HG03354 (cell line): ENCODE measurements around the gene LYRM9.

ENCODE experiments used
- ATAC-seq: cut with Tn5 transposase; IDR thresholded peaks from one replicate; pipeline ENCODE4 v1.9.1; 2021; ENCODE audit warnings: mild to moderate bottlenecking; ENCODE audit not compliant: unreplicated experiment, poor library complexity, severe bottlenecking

The LYRM9 gene

DNA sequence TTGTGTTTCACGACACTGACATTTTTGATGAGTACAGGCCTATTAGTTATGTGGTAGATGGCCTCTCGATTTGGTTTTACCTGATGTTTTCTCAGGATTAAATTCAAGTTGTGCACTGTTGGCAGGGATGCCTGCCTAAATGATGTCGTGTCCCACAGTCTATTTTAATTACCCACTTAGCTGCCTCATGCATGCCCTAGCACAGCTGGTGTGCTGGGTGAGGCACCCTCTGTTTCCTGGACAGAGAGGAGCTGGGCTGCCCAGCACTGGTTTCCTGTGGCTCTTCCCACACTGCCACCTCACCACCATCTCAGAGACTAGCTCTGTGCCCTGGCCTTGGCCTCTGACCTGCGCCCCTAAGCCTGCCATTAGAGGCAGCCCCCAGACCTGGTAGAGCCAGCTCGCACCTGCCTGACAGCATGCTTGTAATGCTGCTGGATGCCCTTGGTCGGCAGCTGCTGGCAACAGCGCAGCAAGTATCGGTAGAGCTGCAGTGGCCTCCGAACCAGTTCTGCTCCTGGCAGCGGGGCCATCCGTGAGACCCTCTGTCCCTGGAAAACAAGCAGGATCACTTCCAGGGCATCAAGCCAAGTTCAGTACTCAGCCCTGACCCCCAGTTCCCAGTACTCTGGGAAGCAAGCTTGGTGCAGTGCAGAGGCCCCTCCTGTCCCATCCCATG is 10.9 kb downstream of the LYRM9 start:
- ATAC-seq = no peak

DNA sequence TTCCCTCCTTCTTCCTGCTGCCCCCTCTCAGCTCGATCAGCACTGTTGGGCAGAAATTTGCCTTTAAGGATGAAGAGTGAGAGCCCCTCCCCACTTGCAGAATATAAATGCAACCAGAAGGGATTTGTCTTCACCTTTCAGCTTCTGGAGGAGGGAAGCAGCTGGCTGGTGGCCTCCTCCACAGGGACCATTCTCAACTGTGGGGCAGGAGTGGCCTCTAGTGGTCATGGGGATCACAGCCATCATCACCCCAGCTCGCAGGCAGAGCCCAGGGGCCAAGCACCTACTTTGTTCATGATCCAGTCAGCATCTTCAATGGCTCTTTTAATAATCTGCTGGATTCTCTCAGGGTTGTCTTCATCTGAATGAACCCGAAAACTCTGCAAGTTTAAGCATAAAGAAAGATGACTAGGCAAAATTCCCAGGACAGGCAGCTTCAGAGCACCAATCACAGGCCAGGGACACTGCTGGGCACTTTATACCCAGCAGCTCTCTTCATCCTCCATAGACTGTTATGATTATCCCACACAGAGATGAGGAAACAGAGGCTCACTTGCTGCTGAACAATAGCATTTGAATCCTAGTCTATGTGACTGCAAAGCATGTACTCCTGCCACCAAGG is 13.1 kb downstream of the LYRM9 start:
- peak; percentile 79 for ATAC-seq

DNA sequence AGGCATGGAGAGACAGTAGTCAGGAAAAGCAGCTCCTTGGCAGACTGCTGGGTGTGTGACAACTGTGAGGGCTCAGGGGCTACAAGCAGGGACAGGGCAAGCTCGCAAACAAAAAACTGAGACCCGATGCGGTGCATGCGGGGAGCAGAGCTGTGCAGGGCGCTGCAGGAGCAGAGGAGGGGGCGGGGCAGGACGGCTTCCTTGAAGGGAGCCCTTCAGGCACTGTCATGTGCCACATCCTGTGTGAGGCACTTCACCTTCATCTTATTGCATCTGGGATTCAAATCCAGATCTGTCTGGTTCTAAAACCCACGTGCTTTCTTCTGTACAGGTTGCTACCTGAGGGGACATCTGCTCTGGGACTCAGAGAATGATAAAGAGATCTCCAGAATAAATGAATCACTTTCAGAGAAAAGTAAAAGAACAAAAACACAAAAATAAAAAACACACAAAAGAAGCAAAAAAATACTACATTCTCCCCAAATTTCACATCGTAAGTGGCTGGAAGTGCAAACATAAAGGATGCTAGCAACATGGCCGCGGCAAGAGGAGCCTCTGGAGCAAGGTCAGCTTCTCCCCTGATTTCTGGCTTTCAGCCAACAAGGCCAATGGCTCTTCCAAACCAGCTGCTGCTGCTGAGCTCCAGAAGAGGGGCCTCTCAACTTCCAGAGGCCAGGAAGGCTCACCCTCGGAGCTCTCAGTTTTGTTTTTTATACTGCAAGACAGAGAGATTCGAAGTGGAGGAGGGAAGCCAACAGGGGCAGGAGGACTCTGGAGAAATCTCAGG is 14.2 kb downstream of the LYRM9 start:
- ATAC-seq = no peak

DNA sequence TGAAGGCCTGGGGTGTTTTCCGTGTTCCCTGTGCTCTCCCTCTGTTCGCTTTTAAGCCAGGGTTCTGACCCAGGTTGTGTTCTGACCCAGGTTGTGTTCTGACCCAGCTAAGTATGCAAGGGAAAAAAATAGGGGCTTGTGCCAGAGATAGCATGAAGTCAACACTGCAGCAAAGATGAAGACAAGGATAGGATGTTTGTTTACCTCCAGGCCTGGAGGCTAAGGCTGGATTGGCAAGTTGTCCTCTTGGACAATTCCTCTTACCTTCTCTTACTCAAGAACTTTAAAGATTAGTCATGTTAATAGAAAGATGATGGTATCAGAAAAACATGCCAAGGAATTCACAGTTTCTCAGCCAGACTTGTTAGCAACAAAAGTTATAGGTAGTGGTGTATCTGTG is 19.4 kb downstream of the LYRM9 start:
- no peak for ATAC-seq

DNA sequence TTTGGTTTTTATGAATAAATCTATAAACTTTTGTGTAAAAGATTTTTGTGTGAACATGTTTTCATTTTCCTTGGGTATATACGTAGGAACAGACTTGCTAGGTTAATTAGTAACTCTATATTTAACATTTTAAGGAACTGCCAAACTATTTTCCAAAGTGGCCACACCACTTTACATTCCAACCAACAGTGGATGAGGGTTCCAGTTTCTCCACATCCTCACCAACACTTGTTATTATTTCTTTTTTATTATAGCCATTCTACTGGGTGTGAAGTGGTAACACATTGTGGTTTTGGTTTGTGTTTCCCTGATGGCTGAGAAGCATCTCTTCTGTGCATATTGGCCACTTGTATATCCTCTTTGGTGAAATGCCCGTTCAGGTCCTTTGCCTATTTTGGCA is 20.0 kb downstream of the LYRM9 start:
- no peak for ATAC-seq

DNA sequence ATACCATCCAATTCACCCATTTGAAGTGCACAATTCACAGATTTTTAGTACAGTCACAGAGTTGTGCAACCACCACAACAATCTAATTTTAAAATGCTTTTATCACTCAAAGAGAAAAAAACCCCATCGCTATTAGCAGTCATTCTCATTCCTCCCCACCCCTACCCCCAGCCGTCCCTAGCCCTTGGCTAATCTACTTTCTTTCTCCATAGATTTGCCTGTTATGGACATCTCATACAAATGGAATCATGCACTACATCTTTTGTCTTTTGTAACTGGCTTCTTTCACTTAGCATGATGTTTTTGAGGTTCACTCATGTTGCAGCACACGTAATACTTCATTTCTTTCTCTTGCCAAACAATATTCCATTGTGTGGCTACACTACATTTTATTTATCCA is 20.4 kb downstream of the LYRM9 start:
- ATAC-seq = no peak

DNA sequence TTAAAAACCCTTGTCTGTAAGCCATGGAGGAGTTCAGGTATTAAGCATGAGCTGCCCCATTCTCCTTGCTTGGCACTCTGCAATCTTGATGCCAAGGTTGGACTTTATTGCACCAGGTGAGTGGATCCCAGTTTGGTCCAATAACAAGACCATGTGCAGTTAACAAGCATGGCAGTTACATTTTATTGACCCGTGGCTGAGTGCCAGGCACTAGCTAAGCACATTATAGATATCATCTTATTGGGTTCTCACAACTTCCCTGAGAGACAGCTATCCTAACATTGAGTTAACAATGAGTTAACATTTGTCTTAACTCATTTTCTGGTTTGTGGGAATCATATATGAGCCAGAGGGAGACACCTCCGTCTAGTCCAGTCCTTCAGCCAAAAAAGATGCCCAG is 21.8 kb downstream of the LYRM9 start:
- no peak for ATAC-seq

DNA sequence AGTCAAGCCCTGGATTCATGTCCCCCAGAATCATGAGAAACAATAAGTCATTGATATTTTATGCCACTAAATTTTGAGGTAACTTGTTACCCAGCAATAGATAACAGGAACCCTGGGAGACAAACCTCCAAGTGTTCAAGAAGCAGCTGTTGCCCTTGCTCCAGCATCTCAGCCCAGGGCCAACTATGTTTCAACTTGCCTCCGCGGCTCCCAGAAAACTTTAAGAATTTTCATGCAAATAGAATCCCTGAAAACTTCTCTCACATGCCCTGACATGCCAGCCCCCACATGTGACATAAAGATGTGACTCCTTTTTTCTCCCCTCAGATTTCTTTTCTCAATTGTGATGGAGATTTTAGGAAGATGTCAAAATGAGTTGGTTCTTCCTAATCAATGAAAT is 22.8 kb downstream of the LYRM9 start:
- ATAC-seq = no peak

DNA sequence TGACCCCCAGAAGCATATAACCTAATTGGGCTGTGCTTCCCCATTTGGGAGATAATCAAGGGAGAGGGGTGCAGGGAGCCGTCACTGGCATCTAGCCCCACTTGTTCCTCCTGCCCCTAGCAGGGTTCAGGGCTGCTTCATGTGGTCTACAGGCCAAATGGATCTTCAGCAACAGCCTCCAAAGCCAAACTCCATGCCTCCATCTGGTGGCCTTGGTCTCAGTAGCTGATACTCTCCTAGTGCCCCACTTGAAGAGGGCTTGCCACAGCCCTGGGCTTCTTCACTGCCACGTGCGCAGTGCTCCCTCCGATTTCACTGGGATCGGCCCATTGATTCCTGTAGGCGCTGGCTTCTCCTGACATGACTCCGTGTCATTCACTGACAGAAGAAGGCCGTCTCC is 24.6 kb downstream of the LYRM9 start:
- ATAC-seq = no peak

DNA sequence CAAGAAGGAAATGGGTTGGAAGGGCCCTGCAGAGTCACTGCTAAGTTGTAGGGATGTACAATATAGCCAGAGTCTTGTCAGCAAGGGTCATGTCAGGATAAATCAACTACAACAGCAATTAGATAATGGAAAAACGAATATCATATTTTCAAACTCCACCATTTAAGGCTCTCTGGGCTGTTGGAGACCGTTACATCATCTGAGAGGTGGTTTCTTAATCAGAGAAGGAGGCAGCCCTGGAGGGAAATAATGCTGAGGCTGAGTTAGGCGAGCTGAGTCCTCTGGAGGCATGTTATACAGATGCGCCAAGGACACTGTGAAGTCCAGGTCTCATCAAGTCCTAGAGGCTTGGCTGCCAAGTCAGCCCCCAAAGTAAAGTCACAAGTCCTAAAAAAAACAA is 30.3 kb downstream of the LYRM9 start:
- ATAC-seq = no peak

DNA sequence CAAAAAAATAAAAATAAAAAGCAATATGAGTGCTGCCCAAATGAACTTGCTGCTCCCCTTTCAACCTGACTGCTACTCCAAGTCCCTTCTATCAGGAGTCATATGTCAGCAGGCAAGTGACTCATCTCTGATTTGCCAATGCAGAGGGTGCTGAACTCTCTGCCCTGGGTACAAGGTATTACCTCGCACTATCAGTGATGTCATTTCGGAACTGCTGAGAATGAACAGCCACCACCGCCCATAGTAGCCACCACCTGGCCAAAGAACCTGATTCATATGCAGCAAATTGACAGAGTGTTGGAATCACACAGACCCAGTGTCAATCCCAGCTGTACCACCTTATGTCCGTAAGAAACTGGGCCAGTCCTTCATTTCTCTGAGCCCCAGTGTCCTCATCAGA is 31.2 kb downstream of the LYRM9 start:
- ATAC-seq = no peak

DNA sequence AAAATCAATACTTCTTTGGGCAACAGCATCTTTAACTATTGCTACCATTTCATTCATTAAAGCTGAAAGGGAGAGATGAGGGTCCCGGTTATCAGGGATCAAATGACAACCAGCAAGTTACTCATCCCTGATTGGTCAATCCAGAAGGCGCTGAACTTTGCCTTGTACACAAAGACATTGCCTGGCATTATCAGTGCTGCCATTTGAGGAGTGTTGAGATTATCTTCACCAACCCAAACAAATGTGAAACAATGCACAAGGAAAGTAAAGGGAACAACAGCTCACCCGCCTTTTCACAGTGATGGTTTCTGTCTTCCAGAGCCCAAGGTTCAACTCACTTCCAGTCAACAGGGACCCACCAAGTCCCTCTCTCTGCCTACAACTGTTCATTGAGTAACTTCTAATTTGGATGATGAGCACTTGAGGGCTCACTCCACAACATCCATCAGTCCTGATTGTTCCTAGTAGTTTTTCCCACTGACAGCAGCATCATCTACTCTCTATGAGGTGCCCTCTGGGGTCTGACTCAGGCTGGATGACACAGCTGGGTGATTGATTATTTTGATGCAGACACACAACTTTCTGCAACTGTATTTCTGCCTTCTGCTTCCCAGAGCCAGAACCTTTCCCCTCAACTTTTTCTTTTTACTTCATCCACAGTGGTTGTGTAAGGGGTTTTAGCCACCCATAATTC is 32.0 kb downstream of the LYRM9 start:
- no peak for ATAC-seq

DNA sequence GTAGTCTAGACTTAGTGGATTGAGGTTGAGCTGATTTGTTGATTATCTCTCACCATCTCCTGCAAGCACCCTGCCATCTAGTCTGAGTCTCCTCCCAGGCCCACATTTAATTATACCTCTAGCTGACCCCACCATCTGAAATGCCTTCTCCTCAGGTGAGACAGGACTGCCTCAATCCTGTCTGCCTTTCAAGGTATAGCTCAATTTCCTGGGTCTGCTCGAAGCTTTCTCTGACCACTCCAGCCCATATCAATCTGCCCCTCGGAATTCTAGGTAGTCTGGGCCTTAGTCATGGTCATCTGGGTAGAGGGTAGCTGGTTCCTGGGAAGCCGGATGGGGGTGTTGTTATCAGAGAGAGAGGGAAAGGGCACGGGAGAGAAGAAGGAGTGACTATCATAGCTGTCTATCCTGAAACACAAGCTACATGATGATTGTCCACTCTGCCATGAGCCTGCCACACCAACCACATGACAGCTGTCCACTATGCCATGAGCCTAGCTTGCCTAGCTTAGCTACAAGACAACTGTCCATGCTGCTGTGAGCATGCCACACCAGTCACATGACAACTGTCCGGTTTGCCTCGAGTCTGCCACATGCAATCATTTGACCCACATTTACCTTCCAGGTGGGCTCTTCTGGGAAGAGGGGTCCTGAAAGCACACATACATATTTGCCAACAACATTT is 34.4 kb downstream of the LYRM9 start:
- ATAC-seq = no peak

DNA sequence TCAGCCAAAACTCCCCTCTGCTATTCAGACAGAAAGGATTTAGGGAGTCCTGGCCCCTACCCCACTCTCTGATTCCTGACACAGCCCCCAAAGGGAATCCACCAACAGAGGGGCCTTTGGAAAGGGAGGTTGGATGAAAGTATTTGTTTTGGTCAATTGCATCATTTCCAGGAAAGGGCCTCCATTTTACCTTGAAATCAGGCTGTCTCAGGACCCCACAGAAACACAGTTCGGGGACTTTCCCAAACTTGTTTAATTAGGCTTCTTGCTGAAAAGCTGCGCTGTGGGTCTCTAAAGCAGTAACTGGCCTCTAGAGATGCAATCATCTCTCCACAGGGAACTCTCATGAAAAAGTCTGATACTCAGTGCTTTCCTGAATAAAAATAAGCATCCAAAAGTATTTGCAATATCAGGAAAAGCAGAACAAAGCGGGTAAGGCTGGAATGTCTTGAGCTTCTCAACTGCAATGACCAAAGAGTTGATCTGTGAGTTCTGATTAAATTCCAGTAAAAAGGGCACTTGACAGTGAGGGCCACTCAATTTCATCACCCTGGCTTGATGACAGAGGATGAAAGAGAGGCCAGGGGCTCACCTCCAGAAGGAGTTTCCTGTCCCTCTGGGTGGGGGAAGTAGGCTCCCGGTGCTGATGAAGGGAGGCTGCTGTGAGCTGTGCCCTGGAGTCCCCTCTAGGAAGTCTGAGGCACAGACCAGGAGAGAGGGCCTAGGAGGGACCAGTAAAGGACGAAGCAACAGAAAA is 36.3 kb downstream of the LYRM9 start:
- ATAC-seq = no peak

DNA sequence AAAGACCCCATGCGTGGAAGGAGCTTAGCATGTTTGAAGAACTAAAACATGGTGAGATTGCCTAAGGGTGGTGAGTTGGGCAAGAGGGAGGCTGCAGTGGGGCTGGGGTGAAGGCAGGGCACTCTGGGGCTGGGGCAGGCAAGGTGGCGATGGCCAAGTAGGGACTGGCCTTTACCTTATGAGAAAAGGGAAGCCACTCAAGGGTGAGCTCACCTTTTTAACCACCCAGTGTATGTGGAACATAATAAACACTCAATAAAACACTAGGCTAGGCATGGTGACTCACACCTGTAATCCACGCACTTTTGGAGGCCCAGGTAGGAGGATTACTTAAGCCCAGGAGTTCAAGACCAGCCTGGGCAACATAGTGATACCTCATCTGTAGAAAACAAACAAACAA is 37.7 kb downstream of the LYRM9 start:
- ATAC-seq = no peak

DNA sequence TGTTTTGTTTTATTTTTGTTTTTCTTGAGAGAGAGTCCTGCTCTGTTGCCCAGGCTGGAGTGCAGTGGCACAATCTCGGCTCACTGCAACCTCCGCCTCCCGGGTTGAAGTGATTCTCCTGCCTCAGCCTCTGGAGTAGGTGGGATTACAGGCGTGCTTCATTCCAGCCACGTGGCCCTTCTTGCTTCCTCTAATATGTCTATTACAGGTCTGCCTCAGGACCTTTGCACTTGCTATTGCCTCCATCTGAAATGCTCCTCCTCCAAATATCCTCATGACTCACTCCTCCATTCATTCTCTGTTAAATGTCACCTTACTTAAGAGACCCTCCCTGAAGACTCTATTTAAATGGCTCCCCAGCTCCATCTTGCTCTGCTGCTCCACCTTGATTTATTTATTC is 39.0 kb downstream of the LYRM9 start:
- ATAC-seq = no peak

DNA sequence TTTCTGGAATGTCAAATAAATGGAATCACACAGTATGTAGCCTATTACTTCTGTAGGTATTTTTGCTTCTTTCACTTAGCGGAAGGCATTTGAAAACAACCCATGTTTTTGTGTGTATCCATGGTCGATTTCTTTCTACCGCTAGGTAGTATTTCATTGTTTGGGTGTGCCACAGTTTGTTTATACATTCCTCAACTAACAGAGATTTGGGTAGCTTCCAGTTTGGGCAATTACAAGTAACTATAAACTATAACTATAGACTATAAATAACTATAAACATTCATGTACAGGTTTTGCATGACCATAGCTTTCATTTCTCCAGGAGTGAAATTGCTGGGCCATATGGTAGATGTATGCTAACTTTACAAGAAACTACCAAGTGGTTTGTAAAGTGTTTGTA is 40.1 kb downstream of the LYRM9 start:
- ATAC-seq = no peak

DNA sequence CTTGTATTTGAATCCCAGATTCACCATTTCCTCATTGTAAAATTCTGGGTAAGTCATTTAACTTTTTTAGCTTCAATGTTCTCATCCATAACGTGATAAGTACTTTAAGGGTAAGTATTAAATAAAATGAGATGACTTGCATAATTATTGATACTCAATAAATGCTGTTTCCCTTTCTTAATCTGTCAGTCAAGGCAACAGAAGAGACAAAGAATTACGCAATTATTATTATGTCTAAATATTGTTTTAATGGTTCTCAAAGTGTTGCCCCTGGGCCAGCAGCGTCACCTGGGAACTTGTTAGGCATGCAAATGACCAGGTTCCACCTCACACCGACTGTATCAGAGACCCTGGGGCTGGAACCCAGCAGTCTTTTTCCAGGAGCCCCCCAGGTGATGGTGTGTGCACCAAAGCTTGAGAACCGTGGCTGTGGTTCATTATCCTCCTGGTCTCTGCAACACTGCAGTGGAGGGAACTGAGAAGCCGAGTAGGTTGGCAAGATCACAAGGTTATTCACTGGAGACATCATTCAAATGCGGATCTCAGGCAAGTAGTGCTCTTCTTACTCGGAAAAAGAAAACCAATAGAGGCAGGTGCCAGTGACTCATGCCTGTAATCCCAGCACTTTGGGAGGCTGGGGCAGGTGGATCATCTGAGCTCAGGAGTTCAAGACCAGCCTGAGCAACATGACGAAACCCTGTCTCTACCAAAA is 43.5 kb downstream of the LYRM9 start:
- ATAC-seq = no peak

DNA sequence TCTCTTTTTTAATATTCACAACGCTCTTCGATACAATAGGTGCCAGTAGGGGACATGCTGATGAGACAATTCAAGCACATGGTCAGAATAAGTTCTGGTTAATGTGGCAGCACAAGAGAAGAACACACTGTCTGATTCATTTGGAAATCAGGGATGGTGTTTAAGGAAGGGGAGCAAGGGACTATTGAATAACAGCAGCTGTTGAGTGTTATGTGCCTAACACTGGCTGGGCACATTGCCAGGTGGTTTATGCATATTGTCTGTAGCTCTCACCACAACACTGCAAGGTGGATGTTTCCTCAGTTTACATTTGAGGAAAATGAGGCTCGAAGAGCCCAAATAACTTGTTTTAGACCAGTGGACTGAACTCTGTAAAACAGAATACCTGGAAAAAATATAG is 44.2 kb downstream of the LYRM9 start:
- no peak for ATAC-seq
